Progenitor cell of endocrine pancreas (in vitro differentiated cells): ENCODE results near the gene SLC29A3. TPM values are rescaled to one million over a fixed set of nuclear protein-coding genes. Genes with fewer than 3 reads are reported as not detected.

Experiments
- DNase-seq: peaks from one replicate; pipeline ENCODE4 v3.0.0; 2021; ENCODE audit warnings: low spot score; ENCODE audit not compliant: unreplicated experiment
- H3K27ac Mint-ChIP-seq: 2 replicates; pipeline ENCODE4 v1.8.0; 2021; ENCODE audit warnings: mild to moderate bottlenecking, moderate library complexity, mixed read lengths
- H3K27me3 Mint-ChIP-seq: 2 replicates; pipeline ENCODE4 v1.8.0; 2021; ENCODE audit warnings: mixed read lengths
- H3K36me3 Mint-ChIP-seq: 2 replicates; pipeline ENCODE4 v1.8.0; 2022; ENCODE audit warnings: mixed read lengths; ENCODE audit not compliant: insufficient read depth
- H3K4me1 Mint-ChIP-seq: 2 replicates; pipeline ENCODE4 v1.8.0; 2021; ENCODE audit warnings: low read depth, mixed read lengths
- H3K4me3 Mint-ChIP-seq: 2 replicates; pipeline ENCODE4 v1.8.0; 2021; ENCODE audit warnings: low read depth, mild to moderate bottlenecking, moderate library complexity, mixed read lengths
- H3K9me3 Mint-ChIP-seq: 2 replicates; pipeline ENCODE4 v1.8.0; 2021; ENCODE audit warnings: low read depth, mixed read lengths
- CTCF ChIP-seq: fragments of 200-600 bp; sonication (generic); IDR thresholded peaks from one replicate; pipeline ENCODE4 v1.5.0; 2021; ENCODE audit warnings: antibody characterized with exemption, mild to moderate bottlenecking; ENCODE audit not compliant: unreplicated experiment
- total RNA-seq: library from RNA; stranded (reverse); gene quantifications from 2 replicates; pipeline ENCODE4 v1.2.1, GENCODE V29; 2021

SLC29A3 gene
- total RNA-seq, 1 donor from 2014 or later, result 13.7 TPM

DNA sequence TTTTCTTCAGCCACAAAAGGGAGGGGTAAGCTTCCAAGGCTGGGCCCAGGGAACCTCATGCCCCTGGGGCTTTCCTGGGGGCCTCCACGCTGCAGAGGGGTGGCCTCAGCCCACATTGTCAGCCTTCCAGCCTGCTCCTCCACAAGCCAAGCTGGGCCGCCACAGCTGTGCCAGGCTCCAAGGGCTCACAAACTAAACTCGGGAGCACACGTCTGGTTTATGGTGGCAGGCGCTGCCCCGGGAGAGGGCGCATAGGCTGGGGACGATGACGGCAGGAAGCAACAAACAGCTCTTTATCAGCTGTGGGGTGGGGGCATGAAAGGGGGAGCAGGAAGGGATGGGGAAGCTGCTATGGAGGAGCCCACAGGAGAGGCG, 71.4 kb downstream of the SLC29A3 start:
- no peak overlapping the region for H3K4me3 Mint-ChIP-seq
- TF ChIP-seq CTCF, result no peak
- H3K36me3 Mint-ChIP-seq, result no peaks in the 10 kb centered on the region
- no peak for DNase-seq
- no peaks in the 10 kb centered on the region for H3K4me1 Mint-ChIP-seq
- peaks cover 71% of the 10 kb centered on the region for H3K27me3 Mint-ChIP-seq
- no peak overlapping the region for H3K27ac Mint-ChIP-seq
- H3K9me3 Mint-ChIP-seq, result no peaks in the 10 kb centered on the region

DNA sequence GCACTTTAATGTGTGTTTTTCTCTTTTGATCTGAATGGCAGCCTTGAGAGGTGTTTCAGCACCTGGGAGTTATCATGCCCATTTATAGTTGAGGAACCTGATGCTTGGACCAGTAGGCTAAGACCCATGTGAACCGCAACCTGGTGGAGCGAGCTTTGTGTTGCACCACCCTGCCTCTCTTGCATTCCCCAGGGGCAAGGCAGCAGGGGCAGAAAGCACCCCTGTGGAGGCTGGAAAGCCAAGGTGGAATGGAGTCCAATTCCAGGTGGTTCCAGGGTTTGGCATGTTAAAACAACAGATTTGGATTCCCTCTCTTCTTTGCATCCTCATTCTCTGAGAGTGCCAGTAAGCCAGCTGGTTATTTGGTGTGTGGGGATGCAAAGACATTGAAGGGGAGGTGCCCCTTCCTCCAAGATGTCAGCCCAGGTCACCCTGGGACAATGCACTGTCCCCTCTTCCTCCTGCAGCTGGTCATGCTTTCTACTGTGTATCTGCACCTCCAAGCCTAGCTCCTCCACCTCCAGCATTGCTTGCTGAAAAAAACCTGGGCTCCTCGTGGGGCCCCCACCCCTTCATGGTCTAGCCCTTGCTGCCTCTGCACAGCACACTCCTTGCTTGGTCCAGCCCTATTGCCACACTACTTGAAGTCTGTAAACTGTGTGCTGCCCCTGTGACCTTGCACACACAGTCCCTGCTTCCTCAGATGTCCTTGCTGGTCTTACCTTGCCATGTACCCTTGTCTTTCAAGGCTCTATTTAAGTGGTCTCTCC, 72.0 kb downstream of the SLC29A3 start:
- Mint-ChIP-seq H3K36me3 (no peaks in the 10 kb centered on the region), H3K9me3 (no peaks in the 10 kb centered on the region), H3K27ac (no peak overlapping the region), H3K4me1 (no peaks in the 10 kb centered on the region), H3K27me3 (peaks cover 76% of the 10 kb centered on the region), H3K4me3 (no peak overlapping the region)
- no peak for DNase-seq
- no peak for TF ChIP-seq CTCF

DNA sequence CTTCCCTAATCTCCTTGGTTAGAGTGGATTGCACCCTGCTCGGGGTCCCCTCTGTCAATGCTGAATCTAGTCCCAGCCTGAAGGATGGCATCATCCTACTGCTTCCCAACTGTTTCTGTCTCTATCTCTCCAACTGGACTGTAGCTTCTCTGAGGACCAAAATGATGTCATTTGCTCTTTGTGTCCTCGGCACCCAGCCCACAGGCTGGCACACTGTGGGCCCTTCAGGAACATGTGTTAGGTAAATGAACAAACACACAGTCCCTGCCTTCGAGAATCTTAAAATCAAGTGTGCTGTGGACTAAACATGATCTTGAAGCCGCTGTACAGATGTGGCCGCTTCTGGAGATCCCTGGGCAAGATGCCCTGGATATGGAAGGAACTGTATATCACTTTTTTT, 72.6 kb downstream of the SLC29A3 start:
- H3K27ac Mint-ChIP-seq, result no peak overlapping the region
- peaks cover 70% of the 10 kb centered on the region for H3K27me3 Mint-ChIP-seq
- no peaks in the 10 kb centered on the region for H3K9me3 Mint-ChIP-seq
- H3K4me1 Mint-ChIP-seq, result no peaks in the 10 kb centered on the region
- DNase-seq, result no peak
- H3K36me3 Mint-ChIP-seq, result no peaks in the 10 kb centered on the region
- no peak for TF ChIP-seq CTCF
- H3K4me3 Mint-ChIP-seq, result no peak overlapping the region

DNA sequence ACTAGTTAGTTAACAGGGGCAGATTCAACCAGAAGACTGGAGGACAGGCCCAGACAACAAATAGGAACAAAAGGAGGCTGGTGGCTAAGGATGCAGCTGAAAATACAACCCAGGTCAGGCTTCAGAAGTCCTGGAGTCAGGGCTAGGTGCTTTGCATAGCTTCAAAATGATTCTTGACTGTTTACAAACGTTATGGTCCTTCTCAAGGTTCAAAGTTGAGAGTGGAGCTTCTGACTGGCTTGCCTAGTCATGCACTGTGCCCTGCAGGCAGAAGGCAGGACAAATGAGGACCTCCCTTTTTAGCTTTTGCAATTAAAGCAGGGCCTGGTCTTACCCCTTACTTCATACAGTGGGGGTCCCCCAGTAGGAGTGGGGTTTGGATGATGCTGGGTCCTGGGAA, 73.2 kb downstream of the SLC29A3 start:
- no peak overlapping the region for H3K27ac Mint-ChIP-seq
- peaks cover 70% of the 10 kb centered on the region for H3K27me3 Mint-ChIP-seq
- no peaks in the 10 kb centered on the region for H3K9me3 Mint-ChIP-seq
- no peak for DNase-seq
- no peaks in the 10 kb centered on the region for H3K36me3 Mint-ChIP-seq
- TF ChIP-seq CTCF, result no peak
- no peak overlapping the region for H3K4me3 Mint-ChIP-seq
- no peaks in the 10 kb centered on the region for H3K4me1 Mint-ChIP-seq

- H3K9me3 Mint-ChIP-seq, result no peaks in the 10 kb centered on the region
- peaks cover 1% of the 10 kb centered on the region for H3K4me1 Mint-ChIP-seq
- no peaks in the 10 kb centered on the region for H3K36me3 Mint-ChIP-seq
- peaks cover 78% of the 10 kb centered on the region for H3K27me3 Mint-ChIP-seq
- H3K4me3 Mint-ChIP-seq, result no peak overlapping the region
- TF ChIP-seq CTCF, result no peak
- H3K27ac Mint-ChIP-seq, result no peak overlapping the region
- no peak for DNase-seq
Measured at GRCh38 chr10:71392791-71393781, 74.0 kb downstream of the SLC29A3 start.
